AG09309 (cell line): ENCODE measurements around the gene NDUFV1.

Experiments used
- DNase-seq: peaks from one replicate; pipeline ENCODE4 v3.0.0-alpha.2; 2010; ENCODE audit warnings: low read depth
- H3K4me3 ChIP-seq: 2 replicates; pipeline ENCODE4 v1.5.1; 2011; ENCODE audit warnings: mild to moderate bottlenecking, low read depth, low read length, moderate library complexity; ENCODE audit not compliant: control insufficient read depth
- TF ChIP-seq, protein P1 (sequence below): IDR thresholded peaks from 2 replicates; pipeline ENCODE4 v1.5.1; 2011; ENCODE audit warnings: mild to moderate bottlenecking, low read depth, low read length, inconsistent platforms; ENCODE audit not compliant: insufficient read depth, control insufficient read depth; ENCODE audit errors: missing control alignments

The NDUFV1 gene

DNA sequence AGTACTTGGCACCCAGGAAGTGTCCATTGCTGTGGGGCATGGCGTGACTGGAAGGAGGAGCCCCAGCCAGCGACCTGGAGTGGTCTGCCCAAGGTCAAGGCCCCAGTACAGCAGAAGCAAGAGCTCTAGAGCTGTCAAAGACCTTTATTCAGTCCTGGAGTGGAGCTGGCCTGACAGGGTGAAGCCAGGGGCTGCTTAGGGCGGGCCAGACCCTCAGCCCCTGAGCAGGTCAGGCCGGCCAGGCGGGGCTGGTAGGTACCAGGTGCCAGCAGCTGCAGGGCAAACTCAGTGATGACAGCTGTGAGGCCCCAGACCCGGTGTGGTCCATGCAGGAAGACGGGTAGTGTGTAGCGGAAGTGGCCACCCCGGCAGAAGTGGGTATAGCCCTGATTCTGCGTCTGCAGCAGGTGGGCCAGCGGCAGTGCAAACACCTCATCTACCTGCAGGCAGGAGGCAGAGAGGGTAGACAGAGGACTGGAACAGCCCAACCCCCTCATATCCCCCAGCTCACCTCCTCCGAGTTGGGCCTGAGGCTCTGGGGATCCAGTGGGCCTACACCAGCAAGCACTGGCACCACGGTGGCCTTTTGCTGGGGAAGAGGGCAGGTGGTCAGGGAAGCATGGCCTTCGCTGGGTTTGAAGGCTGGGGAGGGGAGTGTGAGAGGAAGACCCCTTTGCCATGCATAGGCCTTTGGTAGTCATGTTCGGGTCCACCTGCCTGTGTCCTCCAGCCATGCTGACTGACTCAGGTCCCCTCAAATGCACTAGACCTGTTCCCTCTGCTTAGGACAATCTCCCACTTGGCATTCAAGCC lies 21.3 kb downstream of the NDUFV1 start:
- H3K4me3 ChIP-seq, result no peak overlapping the region
- DNase-seq, result no peak
- TF ChIP-seq, protein P1, sequence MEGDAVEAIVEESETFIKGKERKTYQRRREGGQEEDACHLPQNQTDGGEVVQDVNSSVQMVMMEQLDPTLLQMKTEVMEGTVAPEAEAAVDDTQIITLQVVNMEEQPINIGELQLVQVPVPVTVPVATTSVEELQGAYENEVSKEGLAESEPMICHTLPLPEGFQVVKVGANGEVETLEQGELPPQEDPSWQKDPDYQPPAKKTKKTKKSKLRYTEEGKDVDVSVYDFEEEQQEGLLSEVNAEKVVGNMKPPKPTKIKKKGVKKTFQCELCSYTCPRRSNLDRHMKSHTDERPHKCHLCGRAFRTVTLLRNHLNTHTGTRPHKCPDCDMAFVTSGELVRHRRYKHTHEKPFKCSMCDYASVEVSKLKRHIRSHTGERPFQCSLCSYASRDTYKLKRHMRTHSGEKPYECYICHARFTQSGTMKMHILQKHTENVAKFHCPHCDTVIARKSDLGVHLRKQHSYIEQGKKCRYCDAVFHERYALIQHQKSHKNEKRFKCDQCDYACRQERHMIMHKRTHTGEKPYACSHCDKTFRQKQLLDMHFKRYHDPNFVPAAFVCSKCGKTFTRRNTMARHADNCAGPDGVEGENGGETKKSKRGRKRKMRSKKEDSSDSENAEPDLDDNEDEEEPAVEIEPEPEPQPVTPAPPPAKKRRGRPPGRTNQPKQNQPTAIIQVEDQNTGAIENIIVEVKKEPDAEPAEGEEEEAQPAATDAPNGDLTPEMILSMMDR, result no peak

DNA sequence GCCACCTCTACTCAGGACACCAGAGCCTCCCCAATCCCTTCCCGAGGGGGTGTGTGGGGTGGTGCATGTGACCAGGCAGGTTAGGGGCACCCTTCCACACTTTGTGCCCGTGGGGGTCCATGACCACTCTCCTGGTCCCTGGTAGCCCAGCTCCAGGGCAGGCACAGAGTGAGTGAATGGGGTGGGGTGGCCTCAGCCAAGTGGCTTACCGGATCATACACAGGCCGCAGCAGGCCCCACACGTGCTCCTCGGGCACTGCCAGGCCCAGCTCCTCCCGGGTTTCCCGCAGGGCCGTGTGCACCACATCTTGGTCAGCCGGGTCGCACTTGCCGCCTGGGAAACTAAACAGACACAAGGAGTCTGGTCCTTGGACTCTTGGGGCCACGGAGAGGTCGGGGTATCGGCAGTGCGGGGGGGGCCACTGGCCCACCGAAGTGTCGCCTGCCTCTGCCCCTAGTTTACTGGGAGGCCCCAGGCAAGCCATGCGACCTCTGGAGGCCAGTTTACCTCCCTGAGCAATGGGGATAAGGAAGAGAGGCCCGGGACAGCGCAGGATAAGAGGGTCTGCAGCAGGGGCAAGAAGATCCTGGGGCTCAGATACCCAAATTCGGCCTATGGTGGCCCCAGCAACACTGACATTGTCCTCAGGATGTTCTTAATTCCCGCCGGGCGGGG lies 22.1 kb downstream of the NDUFV1 start:
- no peak for DNase-seq
- TF ChIP-seq, protein P1, result no peak
- no peak overlapping the region for H3K4me3 ChIP-seq

DNA sequence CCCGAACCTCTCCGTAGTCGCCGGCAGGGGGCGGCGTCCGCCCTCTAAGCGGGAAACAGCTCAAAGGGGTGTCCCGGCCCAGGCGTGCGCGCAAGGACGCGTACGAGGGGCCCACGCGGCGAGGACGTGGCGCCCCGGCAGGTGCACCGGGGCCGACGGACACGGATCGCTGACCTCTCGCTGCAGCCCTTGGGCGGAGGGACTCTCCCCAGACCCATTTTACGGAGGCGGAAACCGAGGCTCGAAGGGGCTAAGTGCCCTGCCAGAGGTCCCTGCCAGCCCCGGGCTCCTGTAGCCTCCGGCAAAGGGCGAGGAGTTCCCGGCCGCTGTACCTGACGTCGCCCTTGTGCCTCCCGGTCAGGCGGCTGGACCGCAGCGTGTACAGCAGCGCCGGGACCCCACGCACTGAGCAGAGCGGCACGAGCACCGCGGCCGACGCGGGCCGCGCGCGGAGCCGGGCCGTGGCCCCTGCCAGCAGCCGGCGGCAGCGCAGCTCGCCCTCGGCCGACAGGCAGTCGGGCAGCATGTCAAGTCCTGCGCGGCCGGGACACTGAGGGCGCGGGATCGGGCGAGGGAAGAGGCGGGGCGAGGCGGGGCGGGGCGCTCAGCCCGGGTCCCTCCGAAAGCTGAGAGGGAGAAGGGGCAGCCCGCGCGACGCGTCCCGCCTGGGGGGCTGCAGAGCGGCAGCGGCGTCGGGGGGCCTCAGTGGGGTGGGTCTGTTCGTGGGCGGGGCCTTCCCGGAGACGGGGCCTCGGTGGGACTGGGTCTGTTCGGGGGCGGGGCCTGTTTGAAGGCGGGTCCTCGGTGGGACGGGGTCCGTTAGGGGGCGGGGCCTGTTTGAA lies 22.9 kb downstream of the NDUFV1 start, which contains the start of gene NUDT8:
TSS of gene NUDT8 (minus strand) at position 552 of the 842 bp plus-strand sequence. CDS start at position 526, 26 bp downstream.
- TF ChIP-seq, protein P1, result peak; percentile 87
- H3K4me3 ChIP-seq, result peak within 1 kb of the TSS; percentile 80
- DNase-seq, result no peak

DNA sequence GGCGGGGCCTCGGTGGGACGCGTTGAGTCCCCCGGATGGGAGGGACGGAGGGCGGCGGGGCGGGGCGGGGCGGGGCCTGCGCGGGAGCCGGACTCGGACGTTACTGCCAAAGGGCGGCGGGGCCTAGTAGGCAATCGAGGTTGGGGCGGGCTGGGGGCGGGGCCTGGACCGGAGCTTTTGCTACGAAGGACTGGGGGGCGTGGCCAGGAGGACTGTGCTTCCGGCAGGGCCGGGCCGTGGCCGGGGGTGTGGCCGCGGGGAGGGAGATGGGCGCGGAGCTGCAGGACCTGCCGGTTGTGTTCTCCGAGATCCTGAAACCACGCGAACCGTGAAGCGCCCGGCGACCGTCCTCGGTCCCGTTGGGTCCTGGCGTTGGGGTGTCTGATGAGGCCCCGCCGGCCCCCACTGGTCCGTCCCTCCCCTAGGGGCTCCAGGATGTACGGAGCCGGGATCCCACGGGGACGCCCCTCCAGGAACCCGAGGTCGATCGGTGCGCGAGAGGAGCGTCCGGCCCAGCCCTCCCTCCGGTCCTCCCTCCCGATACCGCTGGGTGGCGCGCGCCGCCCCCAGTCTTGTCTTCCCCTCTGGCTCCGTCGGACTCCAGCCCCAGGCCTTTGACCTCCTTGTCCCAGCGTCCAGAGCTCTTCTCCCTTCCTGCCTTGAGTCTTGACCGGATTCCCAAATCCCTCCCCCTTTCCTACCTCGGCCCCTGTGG lies 23.6 kb downstream of the NDUFV1 start:
- peak; percentile 83 for DNase-seq
- H3K4me3 ChIP-seq, result peak overlapping the region; percentile 80
- TF ChIP-seq, protein P1, result peak; percentile 77

DNA sequence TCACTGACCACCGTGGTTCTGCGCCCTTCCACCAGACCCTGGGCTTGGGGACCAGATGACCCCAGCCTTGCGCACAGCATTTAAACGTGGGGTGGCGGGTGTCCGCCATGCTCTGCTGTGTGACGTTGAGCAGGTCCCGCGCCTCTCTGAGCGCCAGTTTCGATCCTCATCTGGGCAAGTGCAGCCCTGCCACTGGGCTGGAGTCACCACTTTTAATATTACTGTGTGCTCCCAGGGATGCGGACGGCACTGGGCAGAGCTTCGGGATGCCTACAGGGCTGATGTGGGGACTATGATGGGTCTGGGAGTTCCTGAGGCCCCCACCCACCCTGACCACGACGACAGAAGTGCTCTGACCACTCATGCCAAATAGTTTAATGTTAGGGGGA lies 24.2 kb downstream of the NDUFV1 start:
- no peak for DNase-seq
- H3K4me3 ChIP-seq, result peak overlapping the region; percentile 80
- TF ChIP-seq, protein P1, result no peak

DNA sequence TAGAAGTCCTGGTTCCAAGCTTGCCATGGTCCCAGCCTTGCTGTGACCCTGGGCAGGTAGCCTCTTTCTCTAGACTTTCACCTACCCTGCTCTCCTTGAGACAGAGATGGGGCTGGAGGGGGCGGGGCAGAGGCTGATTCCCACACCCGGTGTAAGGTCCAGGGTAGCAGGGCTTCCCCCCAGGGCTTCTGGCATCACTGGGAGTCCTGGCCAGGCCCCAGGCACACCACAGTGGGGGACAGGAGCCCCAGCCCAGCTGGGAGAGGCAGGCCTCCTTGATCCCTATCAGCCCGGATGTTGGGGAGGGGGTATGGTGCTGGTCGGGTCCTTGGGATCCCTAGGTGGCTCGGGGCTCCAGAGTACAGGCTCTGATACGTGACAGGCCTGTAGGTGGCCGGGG lies 24.7 kb downstream of the NDUFV1 start:
- TF ChIP-seq, protein P1, result no peak

More for the DNA sequence above, 24.7 kb downstream of the NDUFV1 start:
- no peak for DNase-seq
- no peak overlapping the region for H3K4me3 ChIP-seq
